PFSK-1 (cell line): Measurements from ENCODE around the gene PTPRT.

Source experiments
- FOXP2 ChIP-seq: optimal IDR thresholded peaks from 2 replicates; pipeline ENCODE3; 2011; ENCODE audit warnings: borderline replicate concordance, control low read depth, inconsistent platforms; ENCODE audit not compliant: insufficient read depth; ENCODE audit errors: extremely low read length, extremely low read depth
- POLR2AphosphoS5 ChIP-seq: IDR thresholded peaks from 2 replicates; pipeline ENCODE4 v1.6.1; 2012; ENCODE audit warnings: low read depth, mild to moderate bottlenecking, control low read depth, low read length, moderate library complexity
- REST ChIP-seq, 2 experiments: IDR thresholded peaks; 2 replicates each; pipeline versions ENCODE4 v1.6.1 to v1.8.0; 2011 to 2012; ENCODE audit warnings: low read depth in 2 of 2, low read length in 2 of 2, control low read depth in 1 of 2, inconsistent platforms in 1 of 2, mild to moderate bottlenecking in 1 of 2, moderate library complexity in 1 of 2; ENCODE audit not compliant: insufficient read depth in 1 of 2
- SIN3A ChIP-seq: IDR thresholded peaks from 2 replicates; pipeline ENCODE4 v1.6.1; 2012; ENCODE audit warnings: mild to moderate bottlenecking, low read length, moderate library complexity, borderline replicate concordance; ENCODE audit not compliant: insufficient read depth
- TAF1 ChIP-seq: IDR thresholded peaks from 2 replicates; pipeline ENCODE4 v1.6.1; 2012; ENCODE audit warnings: low read length, control low read depth, borderline replicate concordance; ENCODE audit not compliant: insufficient read depth

PTPRT gene

GRCh38 chr20:42857446-42857845, 332.3 kb downstream of the PTPRT start:
- TF ChIP-seq SIN3A: no peak
- TF ChIP-seq TAF1: no peak
- TF ChIP-seq FOXP2: no peak
- no peak for TF ChIP-seq POLR2AphosphoS5
- no peak for TF ChIP-seq REST (IDR thresholded peaks at IDR 0.05; ENCODE audit: insufficient read depth in 1 of 2, low read depth in 2 of 2, low read length in 2 of 2)

GRCh38 chr20:42855896-42856295, 333.8 kb downstream of the PTPRT start:
- TF ChIP-seq TAF1 (no peak), SIN3A (no peak), REST (IDR thresholded peaks at IDR 0.05; ENCODE audit: insufficient read depth in 1 of 2, low read depth in 2 of 2, low read length in 2 of 2) (no peak), POLR2AphosphoS5 (no peak), FOXP2 (no peak)

- TF ChIP-seq FOXP2 (no peak), POLR2AphosphoS5 (no peak), SIN3A (no peak), REST (IDR thresholded peaks at IDR 0.05; ENCODE audit: insufficient read depth in 1 of 2, low read depth in 2 of 2, low read length in 2 of 2) (no peak), TAF1 (no peak)
Observed at GRCh38 chr20:42852691-42853090, 337.0 kb downstream of the PTPRT start.

GRCh38 chr20:42846784-42847490, 342.8 kb downstream of the PTPRT start:
- TF ChIP-seq REST (IDR thresholded peaks at IDR 0.05; ENCODE audit: insufficient read depth in 1 of 2, low read depth in 2 of 2, low read length in 2 of 2): no peak
- no peak for TF ChIP-seq FOXP2
- TF ChIP-seq TAF1: no peak
- no peak for TF ChIP-seq POLR2AphosphoS5
- no peak for TF ChIP-seq SIN3A

GRCh38 chr20:42844751-42845150, 345.0 kb downstream of the PTPRT start:
- TF ChIP-seq FOXP2: no peak
- TF ChIP-seq SIN3A: no peak
- no peak for TF ChIP-seq TAF1
- no peak for TF ChIP-seq POLR2AphosphoS5
- TF ChIP-seq REST (IDR thresholded peaks at IDR 0.05; ENCODE audit: insufficient read depth in 1 of 2, low read depth in 2 of 2, low read length in 2 of 2): no peak
